Mesendoderm (in vitro differentiated cells): ENCODE data around the gene ZCCHC14.

Experiments used
- DNase-seq: peaks from one replicate; pipeline ENCODE4 v3.0.0; 2013
- H2AK5ac ChIP-seq: 2 replicates; pipeline ENCODE4 v1.6.1; 2013; ENCODE audit warnings: low read length, inconsistent platforms
- H2BK120ac ChIP-seq: 2 replicates; pipeline ENCODE4 v1.6.1; 2013; ENCODE audit warnings: low read depth, mild to moderate bottlenecking, low read length, moderate library complexity, mixed read lengths
- H2BK15ac ChIP-seq: replicated peaks from 2 replicates; pipeline ENCODE4 v1.6.1; 2013; ENCODE audit warnings: low read depth, mild to moderate bottlenecking, moderate library complexity
- H2BK5ac ChIP-seq: 2 replicates; pipeline ENCODE4 v1.6.1; 2013; ENCODE audit warnings: low read length, inconsistent platforms
- H3K18ac ChIP-seq: 2 replicates; pipeline ENCODE4 v1.6.1; 2013; ENCODE audit warnings: mild to moderate bottlenecking, low read length, mixed read lengths
- H3K23ac ChIP-seq: one replicate; pipeline ENCODE4 v1.6.1; 2013; ENCODE audit warnings: low read length
- H3K27ac ChIP-seq: 2 replicates; pipeline ENCODE4 v1.5.1; 2013; ENCODE audit warnings: low read depth, mild to moderate bottlenecking, inconsistent platforms, low read length, moderate library complexity
- H3K27me3 ChIP-seq: 2 replicates; pipeline ENCODE4 v1.6.1; 2013; ENCODE audit warnings: low read length, control low read depth, mild to moderate bottlenecking, inconsistent platforms; ENCODE audit not compliant: insufficient read depth, poor library complexity
- H3K36me3 ChIP-seq: 2 replicates; pipeline ENCODE4 v1.6.1; 2013; ENCODE audit warnings: low read length, inconsistent platforms; ENCODE audit not compliant: control insufficient read depth, insufficient read depth
- H3K4ac ChIP-seq: one replicate; pipeline ENCODE4 v1.6.1; 2013; ENCODE audit warnings: low read depth, mild to moderate bottlenecking, low read length, moderate library complexity
- H3K4me1 ChIP-seq: 2 replicates; pipeline ENCODE4 v1.6.1; 2013; ENCODE audit warnings: low read depth, low read length, inconsistent platforms; ENCODE audit not compliant: control insufficient read depth
- H3K4me2 ChIP-seq: 2 replicates; pipeline ENCODE4 v1.6.1; 2013; ENCODE audit warnings: low read length
- H3K4me3 ChIP-seq: 2 replicates; pipeline ENCODE4 v1.5.1; 2013; ENCODE audit warnings: mild to moderate bottlenecking, low read length
- H3K56ac ChIP-seq: one replicate; pipeline ENCODE4 v1.6.1; 2013; ENCODE audit warnings: low read length
- H3K79me1 ChIP-seq: 2 replicates; pipeline ENCODE4 v1.6.1; 2013; ENCODE audit warnings: low read length, inconsistent platforms
- H3K79me2 ChIP-seq: 2 replicates; pipeline ENCODE4 v1.6.1; 2013; ENCODE audit warnings: mild to moderate bottlenecking, low read length; ENCODE audit not compliant: control insufficient read depth, insufficient read depth
- H3K9ac ChIP-seq: 2 replicates; pipeline ENCODE4 v1.6.1; 2013; ENCODE audit warnings: low read length, inconsistent platforms
- H4K5ac ChIP-seq: one replicate; pipeline ENCODE4 v1.6.1; 2013; ENCODE audit warnings: low read length
- H4K8ac ChIP-seq: one replicate; pipeline ENCODE4 v1.6.1; 2013; ENCODE audit warnings: low read depth, mild to moderate bottlenecking, control low read depth, low read length, moderate library complexity
- WGBS: extraction: QIAGEN DNeasy Blood & Tissue Kit; methylation state at CpG from one replicate; pipeline ENCODE4 v1.1.7; 2013; ENCODE audit warnings: low lambda C conversion rate, missing lambda C conversion rate; ENCODE audit not compliant: insufficient coverage; ENCODE audit errors: extremely low coverage; 5-methylcytosine and 5-hydroxymethylcytosine counted together

The ZCCHC14 gene

DNA sequence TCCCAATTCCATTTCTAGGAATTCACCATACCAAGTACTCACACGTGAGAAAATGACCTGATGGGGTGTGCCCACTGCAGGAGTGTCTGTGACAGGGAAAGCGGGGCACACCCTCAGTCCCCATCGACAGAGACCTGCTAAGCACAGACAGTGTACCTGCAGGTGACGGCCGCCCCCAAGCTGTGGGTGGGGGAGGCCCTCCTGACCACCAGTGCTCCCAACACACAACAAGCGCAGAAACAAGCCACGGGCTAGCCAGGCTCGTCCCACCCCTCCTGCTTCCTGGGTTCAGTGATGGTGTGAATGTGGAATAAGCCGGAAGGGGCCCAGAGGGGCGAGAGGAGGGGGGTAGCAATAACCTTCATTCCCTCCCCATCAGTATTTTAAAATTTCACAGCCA, 31.9 kb downstream of the ZCCHC14 start:
- Histone ChIP-seq H3K4ac (no peak overlapping the region), H3K36me3 (peaks cover 2% of the 10 kb centered on the region), H3K27ac (no peak overlapping the region), H2BK15ac (no peak overlapping the region), H3K9ac (no peak overlapping the region), H3K4me1 (no peaks in the 10 kb centered on the region), H3K27me3 (no peaks in the 10 kb centered on the region), H2BK120ac (no peak overlapping the region), H2AK5ac (no peak overlapping the region), H3K4me3 (no peak overlapping the region), H4K5ac (no peak overlapping the region), H3K23ac (no peak overlapping the region), H3K79me1 (peaks cover 11% of the 10 kb centered on the region), H3K56ac (no peak overlapping the region), H2BK5ac (no peak overlapping the region), H3K79me2 (peaks cover 7% of the 10 kb centered on the region), H3K4me2 (no peak overlapping the region), H4K8ac (no peak overlapping the region), H3K18ac (no peak overlapping the region)
- DNase-seq: no peak
- no CpG with 5 or more reads among the region's 10 CpGs for WGBS

DNA sequence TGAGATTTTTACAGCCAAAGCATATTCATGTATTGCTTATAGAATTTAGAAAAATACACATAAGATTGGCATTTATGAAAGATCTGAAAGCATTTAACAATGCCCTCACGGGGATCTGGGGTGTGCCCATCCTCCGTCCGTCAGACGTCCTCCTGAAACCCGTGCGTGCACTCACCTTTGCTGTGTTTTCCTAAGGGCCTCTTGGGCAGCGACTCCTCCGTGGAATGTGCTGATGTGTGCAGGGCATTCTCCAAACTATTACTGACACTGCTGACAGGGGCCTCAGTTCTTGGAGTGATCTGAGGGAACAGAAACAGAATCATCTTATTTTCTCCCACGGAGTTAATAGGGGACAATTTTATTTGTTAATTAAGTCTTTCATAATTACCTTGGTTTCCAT, 33.0 kb downstream of the ZCCHC14 start:
- Histone ChIP-seq H3K18ac (no peak overlapping the region), H3K4ac (no peak overlapping the region), H3K79me2 (peaks cover 7% of the 10 kb centered on the region), H4K8ac (no peak overlapping the region), H3K4me1 (no peaks in the 10 kb centered on the region), H3K27ac (no peak overlapping the region), H3K27me3 (no peaks in the 10 kb centered on the region), H3K56ac (no peak overlapping the region), H3K4me3 (no peak overlapping the region), H3K36me3 (peaks cover 2% of the 10 kb centered on the region), H3K4me2 (no peak overlapping the region), H3K9ac (no peak overlapping the region), H4K5ac (no peak overlapping the region), H2BK5ac (no peak overlapping the region), H3K79me1 (peaks cover 10% of the 10 kb centered on the region), H2AK5ac (no peak overlapping the region), H2BK120ac (no peak overlapping the region), H2BK15ac (no peak overlapping the region), H3K23ac (no peak overlapping the region)
- no peak for DNase-seq
- whole genome bisulfite sequencing: no CpG with 5 or more reads among the region's 9 CpGs

GRCh38 chr16:87459027-87459426, 33.8 kb downstream of the ZCCHC14 start:
- no peak overlapping the region for H3K4me2 ChIP-seq
- peaks cover 6% of the 10 kb centered on the region for H3K79me2 ChIP-seq
- no peak overlapping the region for H3K4me3 ChIP-seq
- H3K27ac ChIP-seq: no peak overlapping the region
- H4K8ac ChIP-seq: no peak overlapping the region
- H3K56ac ChIP-seq: no peak overlapping the region
- no peaks in the 10 kb centered on the region for H3K27me3 ChIP-seq
- no peak overlapping the region for H3K4ac ChIP-seq
- WGBS: no CpG with 5 or more reads among the region's 15 CpGs
- no peak overlapping the region for H3K9ac ChIP-seq
- H2BK5ac ChIP-seq: no peak overlapping the region
- H3K4me1 ChIP-seq: no peaks in the 10 kb centered on the region
- no peak overlapping the region for H2BK120ac ChIP-seq
- H2BK15ac ChIP-seq: no peak overlapping the region
- H3K36me3 ChIP-seq: peaks cover 2% of the 10 kb centered on the region
- no peak for DNase-seq
- H3K79me1 ChIP-seq: peaks cover 9% of the 10 kb centered on the region
- H2AK5ac ChIP-seq: no peak overlapping the region
- no peak overlapping the region for H3K23ac ChIP-seq
- H4K5ac ChIP-seq: no peak overlapping the region
- H3K18ac ChIP-seq: no peak overlapping the region

GRCh38 chr16:87458424-87458915, 34.4 kb downstream of the ZCCHC14 start:
- Histone ChIP-seq H3K4ac (no peak overlapping the region), H3K79me2 (peaks cover 4% of the 10 kb centered on the region), H3K4me2 (no peak overlapping the region), H3K23ac (no peak overlapping the region), H4K5ac (no peak overlapping the region), H3K9ac (no peak overlapping the region), H2BK15ac (no peak overlapping the region), H2AK5ac (no peak overlapping the region), H3K27me3 (no peaks in the 10 kb centered on the region), H3K4me1 (no peaks in the 10 kb centered on the region), H4K8ac (no peak overlapping the region), H2BK120ac (no peak overlapping the region), H3K36me3 (peaks cover 2% of the 10 kb centered on the region), H3K18ac (no peak overlapping the region), H3K56ac (peak overlapping the region; percentile 25), H3K79me1 (peaks cover 8% of the 10 kb centered on the region), H3K4me3 (no peak overlapping the region), H3K27ac (no peak overlapping the region), H2BK5ac (no peak overlapping the region)
- WGBS: no CpG with 5 or more reads among the region's 23 CpGs
- DNase-seq: no peak

- no peak overlapping the region for H2BK120ac ChIP-seq
- no peak overlapping the region for H3K56ac ChIP-seq
- no peak overlapping the region for H4K5ac ChIP-seq
- H4K8ac ChIP-seq: no peak overlapping the region
- no peak overlapping the region for H2AK5ac ChIP-seq
- H3K18ac ChIP-seq: no peak overlapping the region
- H3K27me3 ChIP-seq: no peaks in the 10 kb centered on the region
- H3K79me1 ChIP-seq: peaks cover 5% of the 10 kb centered on the region
- WGBS: no CpG with 5 or more reads among the region's 22 CpGs
- no peak overlapping the region for H3K9ac ChIP-seq
- H3K4me3 ChIP-seq: no peak overlapping the region
- H3K23ac ChIP-seq: no peak overlapping the region
- no peak overlapping the region for H3K27ac ChIP-seq
- H3K4me1 ChIP-seq: no peaks in the 10 kb centered on the region
- peaks cover 2% of the 10 kb centered on the region for H3K36me3 ChIP-seq
- no peak overlapping the region for H3K4me2 ChIP-seq
- H2BK5ac ChIP-seq: no peak overlapping the region
- peaks cover 4% of the 10 kb centered on the region for H3K79me2 ChIP-seq
- H3K4ac ChIP-seq: no peak overlapping the region
- no peak overlapping the region for H2BK15ac ChIP-seq
- DNase-seq: peak; percentile 85
These were observed 35.0 kb downstream of the ZCCHC14 start for GRCh38 chr16:87457709-87458423.
